ENCODE data around the gene OR1F1. TPM values are rescaled to one million over a fixed set of nuclear protein-coding genes. Genes with fewer than 3 reads are reported as not detected.

Gene OR1F1
- total and polyA plus RNA-seq, 7 donors = not detected

DNA sequence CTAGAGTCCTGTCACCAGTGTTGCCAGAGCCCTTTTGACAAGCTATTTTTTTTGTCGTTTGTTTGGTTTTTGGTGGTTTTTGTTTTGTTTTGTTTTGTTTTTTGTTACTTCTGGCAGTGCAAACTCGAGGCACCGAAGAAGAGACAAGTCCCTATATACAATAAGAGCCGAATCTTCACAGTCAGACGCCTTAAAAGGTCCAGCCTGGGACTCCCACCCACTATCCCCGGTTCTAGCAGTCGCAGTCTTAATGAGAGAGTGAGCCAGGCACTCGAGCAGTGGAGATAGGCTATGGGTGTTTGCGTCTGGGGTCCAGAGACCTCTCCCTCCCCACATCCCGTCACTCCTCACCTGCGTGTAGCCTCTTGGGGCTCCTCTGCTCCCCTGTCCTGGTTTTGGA, 1.9 kb downstream of the OR1F1 start:
- WGBS, 2 donors = 17 to 31% methylated on average over 11 of the region's 11 CpGs
- intact Hi-C loops (cut with DNase I) = no loop called here
- H3K4me3 ChIP-seq = no peak overlapping the region
- no peak overlapping the region for H3K27ac ChIP-seq
- no peaks in the 10 kb centered on the region for H3K9me3 ChIP-seq
- no peak for DNase-seq
- H3K27me3 ChIP-seq = peaks cover 63 to 100% (median 81%) of the 10 kb centered on the region in 3 donors
- TF ChIP-seq POLR2A (IDR thresholded peaks at IDR 0.05) (no peak), POLR2AphosphoS5 (IDR thresholded peaks at IDR 0.05) (no peak), EP300 (IDR thresholded peaks at IDR 0.05) (no peak)
- TF ChIP-seq, protein P1, sequence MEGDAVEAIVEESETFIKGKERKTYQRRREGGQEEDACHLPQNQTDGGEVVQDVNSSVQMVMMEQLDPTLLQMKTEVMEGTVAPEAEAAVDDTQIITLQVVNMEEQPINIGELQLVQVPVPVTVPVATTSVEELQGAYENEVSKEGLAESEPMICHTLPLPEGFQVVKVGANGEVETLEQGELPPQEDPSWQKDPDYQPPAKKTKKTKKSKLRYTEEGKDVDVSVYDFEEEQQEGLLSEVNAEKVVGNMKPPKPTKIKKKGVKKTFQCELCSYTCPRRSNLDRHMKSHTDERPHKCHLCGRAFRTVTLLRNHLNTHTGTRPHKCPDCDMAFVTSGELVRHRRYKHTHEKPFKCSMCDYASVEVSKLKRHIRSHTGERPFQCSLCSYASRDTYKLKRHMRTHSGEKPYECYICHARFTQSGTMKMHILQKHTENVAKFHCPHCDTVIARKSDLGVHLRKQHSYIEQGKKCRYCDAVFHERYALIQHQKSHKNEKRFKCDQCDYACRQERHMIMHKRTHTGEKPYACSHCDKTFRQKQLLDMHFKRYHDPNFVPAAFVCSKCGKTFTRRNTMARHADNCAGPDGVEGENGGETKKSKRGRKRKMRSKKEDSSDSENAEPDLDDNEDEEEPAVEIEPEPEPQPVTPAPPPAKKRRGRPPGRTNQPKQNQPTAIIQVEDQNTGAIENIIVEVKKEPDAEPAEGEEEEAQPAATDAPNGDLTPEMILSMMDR (IDR thresholded peaks at IDR 0.05) = no peak
- no peaks in the 10 kb centered on the region for H3K36me3 ChIP-seq
- H3K4me1 ChIP-seq = peaks cover 0 to 25% (median 14%) of the 10 kb centered on the region in 4 donors

DNA sequence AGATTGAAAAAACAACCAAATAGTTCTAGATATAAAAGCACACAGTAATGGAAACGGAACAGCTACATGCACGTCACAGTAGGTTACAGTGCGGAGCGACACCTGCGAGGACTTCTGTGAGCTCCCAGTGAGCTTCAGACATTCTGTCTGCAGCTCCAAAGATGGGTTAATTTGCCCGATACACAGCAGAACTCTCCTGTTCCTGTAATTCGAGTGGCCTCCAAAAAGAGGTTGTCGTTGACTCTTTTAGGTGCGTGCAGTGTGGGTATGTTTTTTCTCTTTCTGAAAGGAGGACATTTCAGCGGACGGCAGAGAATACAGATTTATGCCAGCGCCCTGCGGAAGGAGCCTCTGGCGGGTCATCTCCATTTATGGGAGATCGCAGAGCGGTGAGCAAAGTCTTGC, 2.9 kb downstream of the OR1F1 start:
- 12 to 19% methylated on average over 16 of the region's 16 CpGs for WGBS, 2 donors

DNA sequence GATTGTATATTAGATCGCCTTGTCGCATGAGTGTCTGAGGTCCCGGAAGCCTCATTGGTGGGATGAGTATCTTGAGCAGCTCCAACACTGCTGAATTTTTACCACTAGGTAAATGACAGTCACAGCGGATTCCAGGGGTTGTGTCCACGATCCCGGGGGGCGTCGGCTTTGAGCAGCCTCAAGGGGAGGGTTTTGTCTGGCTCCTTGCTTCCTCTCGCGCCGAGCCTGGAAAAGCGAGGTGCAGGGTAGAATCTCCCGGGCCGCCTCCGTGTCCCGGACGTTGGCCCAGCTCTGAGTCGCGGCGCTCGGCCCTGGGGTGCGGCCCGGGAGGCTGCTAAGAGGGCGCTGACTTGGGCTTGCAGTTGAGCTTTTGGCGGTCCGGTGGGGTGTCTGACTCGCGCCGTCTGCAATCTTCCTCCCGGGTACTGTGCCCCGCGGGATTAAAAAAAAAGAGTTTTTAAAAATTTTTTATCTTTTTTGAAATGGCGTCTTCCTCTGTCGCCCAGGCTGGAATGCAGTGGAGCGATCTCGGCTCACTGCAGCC, 4.5 kb downstream of the OR1F1 start:
- H3K9me3 ChIP-seq = no peaks in the 10 kb centered on the region
- no peak for DNase-seq
- intact Hi-C loops (cut with DNase I) = no loop called here
- TF ChIP-seq POLR2AphosphoS5 (IDR thresholded peaks at IDR 0.05) (no peak), POLR2A (IDR thresholded peaks at IDR 0.05) (no peak)
- TF ChIP-seq, protein P1 (IDR thresholded peaks at IDR 0.05) = no peak
- no peak overlapping the region for H3K4me3 ChIP-seq
- 38 to 71% methylated on average over 36 of the region's 36 CpGs for WGBS, 2 donors
- H3K4me1 ChIP-seq = peaks cover 0 to 25% (median 14%) of the 10 kb centered on the region in 4 donors
- H3K27ac ChIP-seq = no peak overlapping the region
- H3K27me3 ChIP-seq = peaks cover 64 to 95% (median 79%) of the 10 kb centered on the region in 3 donors
- no peaks in the 10 kb centered on the region for H3K36me3 ChIP-seq

More for the DNA sequence above, 2.9 kb downstream of the OR1F1 start:
- DNase-seq = no peak
- H3K27ac ChIP-seq = no peak overlapping the region
- H3K36me3 ChIP-seq = no peaks in the 10 kb centered on the region
- H3K4me3 ChIP-seq = no peak overlapping the region
- H3K9me3 ChIP-seq = no peaks in the 10 kb centered on the region
- intact Hi-C loops (cut with DNase I) = no loop called here
- peaks cover 0 to 25% (median 14%) of the 10 kb centered on the region in 4 donors for H3K4me1 ChIP-seq
- peaks cover 71 to 100% (median 85%) of the 10 kb centered on the region in 3 donors for H3K27me3 ChIP-seq
- TF ChIP-seq EP300 (IDR thresholded peaks at IDR 0.05) (no peak), POLR2A (IDR thresholded peaks at IDR 0.05) (no peak), POLR2AphosphoS5 (IDR thresholded peaks at IDR 0.05) (no peak)
- TF ChIP-seq, protein P1 (IDR thresholded peaks at IDR 0.05) = no peak

DNA sequence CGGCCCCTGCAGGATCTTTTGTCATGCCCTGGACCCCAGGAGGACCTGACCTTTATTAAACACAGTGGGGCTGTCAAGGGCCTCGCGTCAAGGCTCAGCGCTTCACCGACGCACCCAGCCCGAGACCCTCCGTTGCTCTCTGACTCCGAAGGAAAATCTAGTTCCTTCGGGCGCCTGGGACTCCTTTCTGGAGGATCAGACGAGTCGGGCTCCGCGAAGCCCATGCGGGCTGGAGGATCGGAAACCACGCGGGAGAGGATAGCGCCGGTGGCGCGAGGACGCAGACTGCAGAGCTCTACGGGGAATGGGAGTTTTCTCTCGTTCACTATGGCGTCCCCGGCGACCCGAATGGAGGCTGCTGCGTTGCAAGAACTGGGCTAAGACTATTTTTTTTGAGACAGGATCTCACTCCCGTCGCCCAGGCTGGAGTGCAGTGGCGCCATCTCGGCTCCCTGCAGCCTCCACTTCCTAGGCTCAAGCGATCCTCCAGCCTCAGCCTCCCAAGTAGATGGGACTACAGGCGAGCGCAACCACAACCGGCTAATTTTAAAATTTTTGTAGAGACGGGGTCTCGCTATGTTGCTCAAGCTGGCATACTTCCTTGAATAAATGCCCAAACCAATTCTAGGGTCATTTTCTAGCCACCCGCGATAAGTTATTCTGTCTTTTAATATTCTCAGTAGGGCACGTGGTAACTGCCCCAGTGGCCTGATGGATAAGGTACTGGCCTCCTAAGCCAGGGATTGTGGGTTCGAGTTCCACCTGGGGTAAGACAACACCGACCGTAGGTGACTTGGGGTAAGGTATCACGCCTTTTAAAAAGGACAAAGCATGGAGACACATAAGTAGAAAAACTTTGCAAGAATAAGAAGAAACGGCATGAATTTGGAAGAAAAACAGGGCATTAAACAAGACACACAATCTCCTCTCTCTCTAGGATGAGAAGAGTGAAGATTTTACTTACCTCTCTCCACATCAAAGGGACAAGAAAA, 5.5 kb downstream of the OR1F1 start:
- Histone ChIP-seq H3K27ac (no peak overlapping the region), H3K27me3 (peaks cover 62 to 90% (median 71%) of the 10 kb centered on the region in 3 donors), H3K9me3 (no peaks in the 10 kb centered on the region), H3K36me3 (no peaks in the 10 kb centered on the region), H3K4me3 (no peak overlapping the region), H3K4me1 (peaks cover 0 to 20% (median 10%) of the 10 kb centered on the region in 4 donors)
- no peak for TF ChIP-seq POLR2A (IDR thresholded peaks at IDR 0.05)
- no peak for TF ChIP-seq POLR2AphosphoS5 (IDR thresholded peaks at IDR 0.05)
- TF ChIP-seq EP300 (IDR thresholded peaks at IDR 0.05) = no peak
- TF ChIP-seq, protein P1 (IDR thresholded peaks at IDR 0.05) = no peak
- intact Hi-C loops (cut with DNase I) = no loop called here
- 72 to 85% methylated on average over 49 of the region's 49 CpGs for WGBS, 2 donors
- DNase-seq = no peak

Data from sigmoid colon (tissue), 7 donors.